SU-DHL-6 (cell line): ENCODE data around the gene UPK3BL2.
"Not testable (repeated sequence)": the region's sequence is repeated elsewhere in the genome, so short reads cannot be mapped to it uniquely, and the experiment has no call there.

Source experiments
- EZH2phosphoT487 ChIP-seq: fragments of 200-600 bp; sonication (generic), shearing (Covaris generic); conservative IDR thresholded peaks from 2 replicates; pipeline ENCODE4 v1.6.1; 2018; ENCODE audit warnings: mild to moderate bottlenecking, antibody characterized with exemption, low read length, moderate library complexity, mixed read lengths
- TF ChIP-seq, protein P1 (sequence below): fragments of 200-600 bp; sonication (generic); IDR thresholded peaks from one replicate; pipeline ENCODE4 v1.5.1; 2017; ENCODE audit warnings: antibody characterized with exemption, mild to moderate bottlenecking, low read length, moderate library complexity; ENCODE audit not compliant: insufficient read depth, poor library complexity, severe bottlenecking

DNA sequence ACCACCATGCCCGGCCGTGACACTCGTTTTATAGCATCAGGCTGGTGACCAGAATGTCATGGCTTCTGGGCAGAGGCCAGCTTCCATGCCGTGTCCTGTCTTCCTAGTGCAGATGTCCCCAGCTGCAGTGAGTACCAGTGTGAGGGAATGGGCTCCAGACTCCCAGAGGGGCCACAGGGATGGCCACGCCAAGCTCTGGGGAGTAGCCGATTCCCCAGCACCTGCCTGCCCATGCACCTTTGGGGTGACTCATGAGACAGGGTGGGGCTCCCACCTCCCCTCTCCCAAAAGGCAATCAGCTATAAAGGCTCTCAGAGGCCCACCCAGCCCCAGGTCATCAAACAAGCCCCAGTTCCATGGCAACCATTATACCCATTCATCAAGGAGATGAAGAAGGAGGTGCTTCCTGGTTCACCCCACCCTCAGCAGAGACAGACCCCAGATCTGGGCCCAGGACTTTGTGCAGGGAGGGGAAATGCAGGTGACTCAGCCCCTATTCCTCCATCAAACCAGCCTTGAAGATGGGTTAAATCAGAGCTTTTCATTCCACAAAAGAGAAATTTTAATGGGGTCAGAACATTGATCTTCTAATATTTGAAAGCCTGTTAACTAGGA lies 7.4 kb upstream of the UPK3BL2 start, which contains the start of gene SPDYE2:
- TF ChIP-seq, protein P1, sequence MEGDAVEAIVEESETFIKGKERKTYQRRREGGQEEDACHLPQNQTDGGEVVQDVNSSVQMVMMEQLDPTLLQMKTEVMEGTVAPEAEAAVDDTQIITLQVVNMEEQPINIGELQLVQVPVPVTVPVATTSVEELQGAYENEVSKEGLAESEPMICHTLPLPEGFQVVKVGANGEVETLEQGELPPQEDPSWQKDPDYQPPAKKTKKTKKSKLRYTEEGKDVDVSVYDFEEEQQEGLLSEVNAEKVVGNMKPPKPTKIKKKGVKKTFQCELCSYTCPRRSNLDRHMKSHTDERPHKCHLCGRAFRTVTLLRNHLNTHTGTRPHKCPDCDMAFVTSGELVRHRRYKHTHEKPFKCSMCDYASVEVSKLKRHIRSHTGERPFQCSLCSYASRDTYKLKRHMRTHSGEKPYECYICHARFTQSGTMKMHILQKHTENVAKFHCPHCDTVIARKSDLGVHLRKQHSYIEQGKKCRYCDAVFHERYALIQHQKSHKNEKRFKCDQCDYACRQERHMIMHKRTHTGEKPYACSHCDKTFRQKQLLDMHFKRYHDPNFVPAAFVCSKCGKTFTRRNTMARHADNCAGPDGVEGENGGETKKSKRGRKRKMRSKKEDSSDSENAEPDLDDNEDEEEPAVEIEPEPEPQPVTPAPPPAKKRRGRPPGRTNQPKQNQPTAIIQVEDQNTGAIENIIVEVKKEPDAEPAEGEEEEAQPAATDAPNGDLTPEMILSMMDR: not testable (repeated sequence)
- TF ChIP-seq EZH2phosphoT487: not testable (repeated sequence)
